Activated CD4-positive, CD25-positive, alpha-beta regulatory T cell treated with anti-CD3 and anti-CD28 coated beads, Interleukin-2, amount 50 U/mL, for 16 hours (primary cell): Measurements from ENCODE around the gene PTPN6.

ENCODE experiments used
- DNase-seq: peaks from one replicate; pipeline ENCODE4 v3.0.0-alpha.2; 2020; ENCODE audit warnings: low read depth, low spot score

Gene PTPN6

DNA sequence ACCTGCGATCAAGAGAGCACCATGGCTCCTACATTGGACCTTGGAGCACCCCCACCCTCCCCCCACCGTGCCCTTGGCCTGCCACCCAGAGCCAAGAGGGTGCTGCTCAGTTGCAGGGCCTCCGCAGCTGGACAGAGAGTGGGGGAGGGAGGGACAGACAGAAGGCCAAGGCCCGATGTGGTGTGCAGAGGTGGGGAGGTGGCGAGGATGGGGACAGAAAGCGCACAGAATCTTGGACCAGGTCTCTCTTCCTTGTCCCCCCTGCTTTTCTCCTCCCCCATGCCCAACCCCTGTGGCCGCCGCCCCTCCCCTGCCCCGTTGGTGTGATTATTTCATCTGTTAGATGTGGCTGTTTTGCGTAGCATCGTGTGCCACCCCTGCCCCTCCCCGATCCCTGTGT is 9.4 kb upstream of the PTPN6 start:
- no peak for DNase-seq

DNA sequence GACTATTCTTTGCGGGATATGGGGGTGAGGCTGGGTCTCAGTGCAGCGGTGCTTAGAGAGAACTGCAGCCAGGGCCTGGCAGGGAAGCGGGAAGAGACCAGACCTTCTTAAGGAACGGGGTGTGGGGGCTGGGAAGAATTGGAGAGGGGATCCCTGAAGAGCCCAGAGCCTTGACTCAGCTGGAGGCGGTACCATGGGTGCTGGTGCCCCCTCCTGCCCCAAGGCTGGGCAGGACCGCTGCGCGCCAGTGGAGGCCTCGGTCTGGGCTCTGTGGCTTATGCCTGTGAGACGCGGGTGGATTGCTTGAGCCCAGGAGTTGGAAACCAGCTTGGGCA is 8.9 kb upstream of the PTPN6 start:
- no peak for DNase-seq

DNA sequence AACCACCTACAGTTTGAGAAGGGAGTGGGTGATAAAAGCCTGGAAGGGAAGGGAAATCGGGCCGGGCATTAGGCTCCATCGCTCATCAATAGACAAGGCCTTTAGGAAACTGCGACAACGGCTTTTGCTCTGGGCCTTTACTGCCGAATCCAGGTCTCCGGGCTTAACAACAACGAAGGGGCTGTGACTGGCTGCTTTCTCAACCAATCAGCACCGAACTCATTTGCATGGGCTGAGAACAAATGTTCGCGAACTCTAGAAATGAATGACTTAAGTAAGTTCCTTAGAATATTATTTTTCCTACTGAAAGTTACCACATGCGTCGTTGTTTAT is 7.8 kb upstream of the PTPN6 start:
- DNase-seq = peak; percentile 73

DNA sequence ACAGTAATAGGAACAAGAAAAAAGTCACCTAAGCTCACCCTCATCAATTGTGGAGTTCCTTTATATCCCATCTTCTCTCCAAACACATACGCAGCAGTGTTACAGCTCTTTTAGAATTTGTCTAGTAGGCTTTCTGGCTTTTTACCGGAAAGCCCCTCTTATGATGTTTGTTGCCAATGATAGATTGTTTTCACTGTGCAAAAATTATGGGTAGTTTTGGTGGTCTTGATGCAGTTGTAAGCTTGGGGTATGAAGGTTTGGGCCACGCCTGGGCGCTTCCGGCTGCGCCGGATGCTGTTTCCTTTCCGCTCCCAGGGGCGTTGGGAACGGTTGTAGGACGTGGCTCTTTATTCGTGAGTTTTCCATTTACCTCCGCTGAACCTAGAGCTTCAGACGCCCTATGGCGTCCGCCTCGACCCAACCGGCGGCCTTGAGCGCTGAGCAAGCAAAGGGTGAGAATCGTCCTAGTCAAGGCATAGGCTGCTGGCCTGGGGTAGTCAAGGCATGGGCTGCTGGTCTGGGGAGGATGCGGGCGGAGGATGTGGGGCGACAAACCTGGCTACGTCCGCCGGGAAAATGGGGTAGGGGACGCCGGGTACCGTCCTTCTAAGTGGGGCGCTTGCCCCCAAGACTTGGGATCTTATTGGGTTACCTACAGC is 7.3 kb upstream of the PTPN6 start, which contains the start of the genes C12orf57 and RNU7-1:
TSS of gene C12orf57 (plus strand) at position 301 of the 659 bp plus-strand sequence. CDS start at position 401, 100 bp downstream.
TSS of gene RNU7-1 (plus strand) at position 95 of the 659 bp plus-strand sequence.
- peak; percentile 61 for DNase-seq

DNA sequence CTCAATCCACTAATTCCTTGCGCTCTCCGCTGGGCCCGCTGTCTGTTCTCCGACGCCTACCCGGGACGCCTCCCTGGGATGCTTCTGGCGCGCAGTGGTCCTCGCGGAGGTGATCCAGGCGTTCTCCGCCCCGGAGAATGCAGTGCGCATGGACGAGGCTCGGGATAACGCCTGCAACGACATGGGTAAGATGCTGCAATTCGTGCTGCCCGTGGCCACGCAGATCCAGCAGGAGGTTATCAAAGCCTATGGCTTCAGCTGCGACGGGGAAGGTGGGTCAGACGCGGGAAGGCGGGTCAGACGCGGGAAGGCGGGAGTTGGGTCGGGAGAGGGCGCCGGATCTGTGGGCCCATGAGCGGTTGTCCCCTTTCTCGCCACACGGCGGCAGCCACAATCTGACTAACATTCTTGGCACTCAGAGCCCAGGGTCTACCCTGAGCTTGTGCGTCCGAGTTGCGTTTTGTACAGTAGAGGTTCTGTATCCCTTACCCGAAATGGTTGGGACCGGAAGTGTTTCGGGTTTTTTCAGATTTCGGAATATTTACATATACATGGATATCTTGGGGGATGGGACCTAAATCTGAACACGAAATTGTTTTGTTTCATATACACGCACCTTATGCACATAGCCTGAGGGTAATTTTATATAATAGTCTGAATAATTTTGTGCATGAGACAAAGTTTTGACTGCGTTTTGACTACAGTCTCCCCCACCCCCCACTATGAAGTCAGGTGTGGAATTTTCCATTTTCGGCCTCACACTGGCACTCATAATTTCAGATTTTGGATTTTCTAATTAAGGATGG is 6.6 kb upstream of the PTPN6 start:
- DNase-seq = peak; percentile 81

DNA sequence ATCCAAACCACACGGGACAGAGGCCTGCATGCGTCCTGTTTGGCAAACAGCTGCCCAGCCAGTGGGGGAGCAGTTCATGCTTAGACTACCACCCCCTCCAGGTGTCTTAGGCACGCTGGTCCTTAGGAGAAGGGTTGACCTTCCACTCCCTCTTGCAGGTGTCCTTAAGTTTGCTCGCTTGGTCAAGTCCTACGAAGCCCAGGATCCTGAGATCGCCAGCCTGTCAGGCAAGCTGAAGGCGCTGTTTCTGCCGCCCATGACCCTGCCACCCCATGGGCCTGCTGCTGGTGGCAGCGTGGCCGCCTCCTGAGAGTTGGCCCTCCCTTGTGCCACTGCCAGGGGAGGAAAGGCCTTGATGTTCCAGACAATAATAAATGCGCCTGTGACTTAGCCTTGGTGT is 5.5 kb upstream of the PTPN6 start:
- DNase-seq = no peak

DNA sequence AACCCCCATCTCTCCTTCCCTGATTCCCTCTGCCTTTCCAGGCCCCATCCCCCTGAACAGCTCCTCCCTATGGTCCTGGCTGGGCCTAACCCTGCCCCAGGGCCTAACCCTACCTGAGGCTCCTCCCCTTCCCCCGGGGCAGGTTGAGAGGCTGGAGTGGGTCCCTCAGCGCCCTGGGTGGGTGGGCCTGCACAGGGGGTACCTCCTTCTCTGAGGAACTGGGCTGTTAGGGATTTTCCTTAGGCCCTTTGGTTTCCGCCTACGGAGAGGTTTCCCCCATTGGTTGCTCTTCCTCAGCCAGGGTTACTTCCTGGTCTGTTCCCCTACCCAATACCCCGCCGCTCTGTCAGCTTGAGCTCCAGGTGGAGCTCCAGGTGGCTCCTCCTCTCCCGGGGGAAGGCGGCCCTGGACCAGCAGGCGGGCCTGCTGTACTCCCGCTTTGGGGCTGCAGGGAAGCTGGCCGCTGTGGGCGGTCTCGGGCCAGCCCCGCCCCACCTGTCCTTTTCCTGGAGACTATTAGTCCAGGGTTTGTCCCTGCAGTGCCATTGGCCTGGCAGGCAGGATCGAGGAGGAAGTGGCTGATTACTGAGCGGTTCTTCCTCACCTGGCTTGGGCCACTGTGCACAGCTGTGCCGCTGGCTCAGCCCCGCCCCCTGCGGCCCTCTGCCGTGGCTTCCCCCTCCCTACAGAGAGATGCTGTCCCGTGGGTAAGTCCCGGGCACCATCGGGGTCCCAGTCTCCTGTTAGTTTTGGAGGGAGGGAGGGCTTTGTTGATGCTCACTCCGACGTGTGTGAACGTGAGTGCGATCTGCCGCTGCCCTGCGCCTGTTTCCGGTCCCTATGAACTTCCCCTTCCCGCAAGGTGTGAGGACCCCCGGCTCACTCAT is 4.9 kb upstream of the PTPN6 start:
- DNase-seq = no peak

DNA sequence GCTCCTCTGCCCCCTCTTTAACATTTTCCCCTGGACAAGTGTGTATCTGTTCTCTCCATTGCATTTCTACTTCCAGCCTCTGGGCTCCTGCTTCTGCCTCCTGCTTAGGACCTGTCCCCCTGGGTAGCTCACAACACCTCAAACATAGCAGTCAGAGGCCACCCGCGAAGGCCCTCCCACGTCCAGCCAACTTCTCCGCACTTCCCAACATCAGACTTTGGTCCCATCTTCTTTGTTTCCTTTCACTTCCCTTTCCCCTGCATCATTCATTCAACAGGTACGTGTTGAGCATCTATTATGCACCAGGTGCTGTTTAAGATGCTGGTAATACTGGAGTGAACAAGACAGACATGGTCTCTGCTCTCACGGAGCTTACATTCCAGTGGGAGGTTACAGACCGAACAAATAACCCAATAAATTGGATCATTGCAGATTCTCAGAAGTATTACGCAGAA is 4.2 kb upstream of the PTPN6 start:
- DNase-seq = no peak

DNA sequence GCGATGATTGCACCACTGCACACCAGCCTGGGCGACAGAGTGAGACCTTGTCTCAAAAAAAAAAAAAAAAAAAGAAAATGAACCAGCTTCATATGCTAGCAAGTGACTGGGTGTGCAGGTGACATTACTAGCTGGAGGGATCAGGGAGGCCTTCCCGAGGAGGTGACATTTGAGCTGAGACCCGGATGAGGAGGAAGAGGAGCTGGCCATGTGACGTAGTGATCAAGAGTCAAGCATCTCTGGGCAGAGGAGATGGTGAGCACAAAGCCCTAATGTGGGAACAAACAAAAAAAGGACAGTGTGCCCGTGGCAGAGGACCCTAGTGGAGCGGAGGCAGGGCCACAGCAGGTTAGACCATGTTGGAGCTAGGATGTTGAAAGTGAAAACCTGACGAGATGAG is 3.5 kb upstream of the PTPN6 start:
- DNase-seq = no peak

DNA sequence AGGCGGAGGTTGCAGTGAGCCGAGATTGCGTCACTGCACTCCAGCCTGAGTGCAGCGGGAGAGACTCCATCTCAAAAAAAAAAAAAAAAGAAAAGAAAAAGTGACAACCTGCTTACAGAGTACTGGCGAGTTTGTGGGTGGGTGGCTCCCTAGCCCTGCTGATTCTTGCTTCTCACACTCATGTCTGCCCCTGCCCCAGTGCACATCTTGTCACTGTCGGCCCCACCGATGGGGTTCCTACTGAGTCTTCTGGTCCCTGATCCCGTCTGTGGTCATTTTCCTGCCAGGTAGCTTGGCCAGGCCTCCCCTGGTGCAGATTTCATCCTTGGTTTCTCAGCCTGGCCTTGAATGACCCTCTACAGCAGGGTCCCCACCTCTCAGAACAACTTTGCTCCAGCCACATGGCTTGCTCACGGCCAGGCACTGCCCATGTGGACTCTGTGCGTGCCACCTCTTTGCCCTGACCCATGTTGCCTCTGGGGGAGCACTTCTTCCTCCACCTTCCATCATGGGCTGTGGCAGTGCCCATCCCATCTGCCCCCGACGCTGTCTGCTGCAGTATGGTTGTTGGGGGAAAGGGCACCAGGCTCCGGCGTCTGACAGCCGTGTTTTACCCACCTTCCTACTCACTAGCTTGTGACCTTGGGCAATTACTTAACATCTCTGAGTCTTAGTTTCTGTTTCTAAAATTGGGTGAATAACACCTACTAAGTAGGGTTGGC is 2.1 kb upstream of the PTPN6 start:
- no peak for DNase-seq

DNA sequence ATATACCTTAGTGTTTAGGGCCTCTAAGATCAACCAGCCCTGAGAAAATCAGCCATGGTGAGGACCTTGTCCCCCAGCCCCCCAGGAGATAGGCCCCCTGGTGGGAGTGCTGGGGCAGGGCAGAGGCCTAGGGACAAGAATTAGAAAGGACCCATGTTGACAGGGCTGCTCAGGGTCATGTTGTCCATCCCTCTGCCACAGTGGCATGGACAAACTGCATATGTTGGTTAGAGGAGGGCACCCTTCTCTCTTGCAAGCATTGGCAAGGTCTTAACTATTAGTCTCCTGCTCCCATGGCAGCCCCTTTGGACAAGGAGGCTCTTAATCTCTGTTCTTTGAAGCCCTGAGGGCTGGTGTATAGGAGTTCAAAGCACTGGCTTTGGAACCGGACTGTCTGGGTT is 755 bp upstream of the PTPN6 start:
- DNase-seq = no peak

DNA sequence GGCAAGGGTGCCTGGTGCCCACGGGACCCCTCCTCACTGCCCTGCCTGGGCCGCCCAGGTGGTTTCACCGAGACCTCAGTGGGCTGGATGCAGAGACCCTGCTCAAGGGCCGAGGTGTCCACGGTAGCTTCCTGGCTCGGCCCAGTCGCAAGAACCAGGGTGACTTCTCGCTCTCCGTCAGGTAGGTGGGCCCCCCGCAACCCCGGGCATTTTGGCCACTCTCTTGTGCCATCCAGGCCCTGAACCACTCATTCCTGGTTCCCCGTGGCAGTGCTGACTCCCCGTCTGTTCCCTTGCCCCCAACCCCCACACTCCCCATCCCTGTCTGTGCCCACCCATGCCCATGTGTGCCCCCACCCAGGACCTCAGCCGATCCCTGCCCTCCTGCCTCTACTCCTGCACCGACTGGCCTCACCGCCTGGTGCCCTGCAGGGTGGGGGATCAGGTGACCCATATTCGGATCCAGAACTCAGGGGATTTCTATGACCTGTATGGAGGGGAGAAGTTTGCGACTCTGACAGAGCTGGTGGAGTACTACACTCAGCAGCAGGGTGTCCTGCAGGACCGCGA is 480 bp downstream of the PTPN6 start:
- no peak for DNase-seq

DNA sequence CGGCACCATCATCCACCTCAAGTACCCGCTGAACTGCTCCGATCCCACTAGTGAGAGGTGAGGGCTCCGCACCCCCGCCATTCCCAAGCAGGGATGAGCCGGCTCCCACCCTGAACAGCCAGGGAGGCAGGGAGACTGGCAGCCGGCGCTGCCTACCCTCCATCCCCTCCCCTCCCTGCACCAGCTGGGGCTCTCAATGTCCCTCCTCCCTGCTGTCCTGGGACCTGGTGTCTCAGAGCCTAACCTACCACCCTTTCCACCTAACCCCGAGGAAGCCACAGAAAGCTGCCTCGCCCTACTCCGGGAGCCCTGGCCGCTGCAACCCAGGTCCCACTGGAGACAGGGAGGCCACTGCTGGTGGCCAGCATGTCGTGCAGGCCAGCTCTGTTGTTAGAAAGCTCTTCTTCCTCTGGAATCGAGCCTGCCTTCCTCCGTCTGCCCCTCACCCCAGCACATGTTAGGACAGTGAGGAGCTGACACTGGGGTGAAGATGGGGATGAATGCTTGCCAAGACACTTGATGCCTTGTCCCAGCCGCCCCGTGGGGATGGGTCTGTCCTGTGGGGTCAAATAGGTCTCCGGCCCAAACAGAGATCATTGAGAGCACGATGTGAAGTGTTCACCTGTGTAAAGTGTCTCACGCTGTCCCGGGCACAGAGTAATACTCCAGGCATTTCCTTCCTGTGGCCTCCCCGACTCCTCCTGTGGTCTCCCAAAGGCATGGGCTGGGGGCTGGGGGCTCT is 1.1 kb downstream of the PTPN6 start:
- DNase-seq = no peak

DNA sequence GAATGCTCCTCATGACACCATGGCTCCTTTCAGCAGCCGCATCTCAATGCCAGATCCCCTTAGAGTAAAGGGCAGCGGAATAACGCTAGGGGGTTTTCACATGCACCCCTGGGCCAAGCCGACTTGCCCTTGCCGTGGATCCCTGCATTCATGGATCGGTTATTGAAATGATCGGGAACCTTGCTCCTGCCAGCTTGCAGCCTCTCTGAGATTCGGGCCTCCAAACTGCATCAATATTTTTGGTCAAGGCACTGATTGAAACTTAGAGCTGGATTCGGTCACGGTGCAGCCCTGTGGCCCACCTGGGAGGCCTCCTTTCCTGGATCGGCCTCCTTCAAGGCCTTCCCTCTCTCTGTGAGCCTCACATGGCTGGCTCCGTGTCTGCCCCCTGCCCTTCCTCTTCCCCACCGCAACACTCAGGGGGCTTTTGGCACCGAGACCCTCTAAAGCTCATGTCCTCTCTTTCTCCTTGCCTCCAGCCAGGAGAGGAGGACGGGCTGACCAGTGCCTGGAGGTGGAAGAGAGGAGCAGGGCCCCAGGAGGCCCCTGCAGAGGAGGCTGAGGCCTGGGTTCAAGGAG is 1.8 kb downstream of the PTPN6 start:
- DNase-seq = no peak

DNA sequence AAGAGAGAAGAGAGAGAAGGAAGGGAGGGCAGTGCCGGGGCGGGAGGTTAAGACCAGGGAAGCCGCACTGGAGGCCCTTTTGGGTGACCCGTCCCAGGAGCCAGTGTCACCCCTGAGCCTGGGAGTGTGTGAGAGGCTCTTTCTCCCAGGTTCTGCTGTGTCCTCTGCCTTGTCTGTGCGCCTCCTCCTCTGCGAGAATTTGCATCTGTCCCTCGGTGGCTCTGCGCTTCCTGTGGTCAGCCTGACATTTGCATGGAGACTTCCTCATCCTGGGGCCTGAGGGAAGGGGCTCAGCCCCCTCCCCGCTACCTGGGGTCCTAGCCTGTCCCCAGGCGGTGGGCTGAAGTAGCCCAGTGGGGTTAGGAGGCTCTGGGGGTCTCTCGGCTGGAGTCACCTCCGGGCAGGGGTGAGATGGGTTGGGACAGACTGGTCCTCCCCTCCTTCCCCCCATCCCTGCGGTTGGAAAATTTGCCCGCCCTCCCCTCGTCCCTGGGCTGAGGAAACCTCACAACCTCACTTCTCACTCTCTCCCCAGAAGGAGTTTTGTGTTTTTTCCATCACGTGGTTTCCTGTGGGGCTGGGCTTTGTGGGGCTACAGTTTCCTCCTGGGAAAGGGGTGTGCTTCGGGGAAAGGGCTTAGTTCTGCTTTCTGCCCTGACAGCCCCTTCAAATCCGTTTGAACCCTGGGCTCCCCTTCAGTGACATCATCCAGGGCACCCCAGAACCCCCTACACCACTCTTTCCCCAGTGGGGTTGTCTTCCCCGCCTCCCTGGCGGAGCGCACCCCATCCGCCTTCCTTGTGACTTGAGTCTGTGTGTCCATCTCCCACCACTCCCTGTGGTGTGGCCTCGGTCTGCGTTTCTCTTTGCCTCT is 2.5 kb downstream of the PTPN6 start:
- DNase-seq = peak; percentile 70

DNA sequence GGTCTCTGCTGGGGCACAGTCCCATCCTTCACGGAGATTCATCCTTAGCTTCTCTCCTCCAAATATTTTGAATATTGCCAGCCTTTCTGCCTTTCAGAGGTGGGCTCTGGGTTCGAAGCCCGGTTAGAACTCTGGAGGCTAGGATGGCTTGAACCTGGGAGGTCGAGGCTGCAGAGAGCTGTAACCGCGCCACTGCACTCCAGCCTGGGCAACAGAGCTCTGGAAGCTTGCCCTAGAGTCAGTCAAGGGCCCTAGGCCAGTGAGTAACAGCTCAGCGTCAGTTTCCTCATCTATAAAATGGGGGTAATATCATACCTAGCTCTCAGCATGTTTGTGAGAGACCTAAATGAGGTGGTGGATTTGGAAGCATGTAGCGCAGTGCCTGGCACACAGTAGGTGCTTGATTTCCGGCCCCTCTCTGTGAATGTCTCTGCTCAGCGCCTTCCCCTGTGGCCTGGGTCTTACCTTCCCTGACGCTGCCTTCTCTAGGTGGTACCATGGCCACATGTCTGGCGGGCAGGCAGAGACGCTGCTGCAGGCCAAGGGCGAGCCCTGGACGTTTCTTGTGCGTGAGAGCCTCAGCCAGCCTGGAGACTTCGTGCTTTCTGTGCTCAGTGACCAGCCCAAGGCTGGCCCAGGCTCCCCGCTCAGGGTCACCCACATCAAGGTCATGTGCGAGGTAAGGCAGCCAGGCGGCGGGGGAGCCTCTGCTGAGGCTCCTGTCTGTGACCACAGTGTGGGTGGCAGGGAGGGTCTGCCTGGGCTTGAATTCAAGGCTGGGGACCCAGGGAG is 3.4 kb downstream of the PTPN6 start:
- no peak for DNase-seq

DNA sequence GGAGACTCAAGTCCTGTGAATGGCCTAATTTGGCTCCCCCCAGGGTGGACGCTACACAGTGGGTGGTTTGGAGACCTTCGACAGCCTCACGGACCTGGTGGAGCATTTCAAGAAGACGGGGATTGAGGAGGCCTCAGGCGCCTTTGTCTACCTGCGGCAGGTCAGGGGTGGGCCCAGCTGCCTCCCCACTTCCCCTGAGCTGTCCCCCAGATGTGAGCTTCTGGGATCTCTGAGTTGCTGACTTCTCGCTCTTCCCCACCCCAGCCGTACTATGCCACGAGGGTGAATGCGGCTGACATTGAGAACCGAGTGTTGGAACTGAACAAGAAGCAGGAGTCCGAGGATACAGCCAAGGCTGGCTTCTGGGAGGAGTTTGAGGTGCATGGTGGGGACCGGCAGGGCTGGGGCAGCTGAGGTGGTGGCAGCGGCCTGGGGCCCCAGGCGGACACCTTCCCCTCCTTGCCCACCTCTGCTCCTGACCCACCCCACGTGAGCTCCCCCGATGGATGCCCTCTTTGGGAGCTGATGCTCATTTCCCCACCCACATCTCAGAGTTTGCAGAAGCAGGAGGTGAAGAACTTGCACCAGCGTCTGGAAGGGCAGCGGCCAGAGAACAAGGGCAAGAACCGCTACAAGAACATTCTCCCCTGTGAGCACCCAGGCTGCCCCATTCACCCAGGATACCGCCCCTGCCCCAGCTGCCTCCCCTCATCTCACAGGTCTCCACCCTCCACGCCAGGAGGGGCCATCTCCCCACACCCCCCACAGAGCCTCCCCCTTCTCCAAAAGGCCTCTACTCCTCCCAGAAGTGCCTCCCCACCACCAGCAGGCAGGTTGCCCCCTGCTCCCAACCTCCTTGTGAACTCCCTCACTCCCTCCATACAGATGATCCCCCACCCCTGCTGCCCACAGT is 4.2 kb downstream of the PTPN6 start:
- no peak for DNase-seq
